ENCODE results near the gene HKDC1.
A peak's percentile ranks its signal among the peaks of the same experiment; 100 is the strongest.
"Not testable (repeated sequence)": the region's sequence is repeated elsewhere in the genome, so short reads cannot be mapped to it uniquely, and the experiment has no call there.

The HKDC1 gene

DNA sequence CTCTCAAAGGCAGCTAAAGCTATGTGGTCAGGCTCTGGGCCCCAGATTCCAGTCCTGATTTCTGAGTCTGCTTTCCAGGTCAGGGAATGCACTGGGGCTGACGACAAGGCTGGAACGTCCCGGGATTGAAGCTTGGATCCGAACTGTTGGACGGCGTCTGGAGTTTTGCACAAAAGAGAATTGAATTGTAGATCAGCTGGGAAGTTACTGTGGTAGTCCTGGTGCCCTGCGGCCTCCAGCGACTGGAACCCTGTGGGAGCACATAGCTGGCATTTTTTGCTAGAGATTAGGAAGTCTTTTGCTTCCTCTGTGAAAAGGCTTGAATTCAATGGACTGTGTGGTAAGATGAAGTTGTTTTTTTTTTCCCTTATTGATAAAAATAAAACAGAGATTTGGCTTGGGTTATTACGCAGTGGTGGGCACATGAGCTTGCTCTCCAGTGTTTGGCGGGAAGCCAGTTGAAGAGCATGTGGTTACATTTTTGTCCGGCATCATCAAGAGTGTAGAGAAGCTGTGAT, 58.4 kb downstream of the HKDC1 start, which contains the start of gene HK1:
TSS of gene HK1 (plus strand) at position 51 of the 518 bp plus-strand sequence.
- peak; percentile 49 for DNase-seq (ENCODE audit: low read depth)

DNA sequence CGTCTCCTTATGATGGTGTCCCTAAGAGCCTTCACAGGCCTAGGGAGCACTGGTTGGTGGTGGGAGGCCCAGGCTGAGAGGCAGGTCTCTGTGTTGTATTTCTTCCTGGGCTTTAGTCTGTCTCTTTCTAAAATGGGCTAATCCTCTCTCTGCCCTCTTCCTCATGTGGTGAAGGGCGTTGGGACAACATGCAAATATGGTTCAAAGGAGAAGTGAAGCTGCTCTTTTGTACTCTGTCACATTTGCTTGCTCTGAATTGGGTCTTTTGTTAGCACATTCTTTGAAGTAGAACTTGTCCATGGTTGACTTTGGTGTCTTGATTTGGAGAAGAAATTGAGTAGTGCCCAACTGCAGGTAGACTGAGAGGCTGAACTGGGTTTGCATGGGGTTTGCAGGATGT, 59.0 kb downstream of the HKDC1 start:
- no peak for DNase-seq (ENCODE audit: low read depth)

DNA sequence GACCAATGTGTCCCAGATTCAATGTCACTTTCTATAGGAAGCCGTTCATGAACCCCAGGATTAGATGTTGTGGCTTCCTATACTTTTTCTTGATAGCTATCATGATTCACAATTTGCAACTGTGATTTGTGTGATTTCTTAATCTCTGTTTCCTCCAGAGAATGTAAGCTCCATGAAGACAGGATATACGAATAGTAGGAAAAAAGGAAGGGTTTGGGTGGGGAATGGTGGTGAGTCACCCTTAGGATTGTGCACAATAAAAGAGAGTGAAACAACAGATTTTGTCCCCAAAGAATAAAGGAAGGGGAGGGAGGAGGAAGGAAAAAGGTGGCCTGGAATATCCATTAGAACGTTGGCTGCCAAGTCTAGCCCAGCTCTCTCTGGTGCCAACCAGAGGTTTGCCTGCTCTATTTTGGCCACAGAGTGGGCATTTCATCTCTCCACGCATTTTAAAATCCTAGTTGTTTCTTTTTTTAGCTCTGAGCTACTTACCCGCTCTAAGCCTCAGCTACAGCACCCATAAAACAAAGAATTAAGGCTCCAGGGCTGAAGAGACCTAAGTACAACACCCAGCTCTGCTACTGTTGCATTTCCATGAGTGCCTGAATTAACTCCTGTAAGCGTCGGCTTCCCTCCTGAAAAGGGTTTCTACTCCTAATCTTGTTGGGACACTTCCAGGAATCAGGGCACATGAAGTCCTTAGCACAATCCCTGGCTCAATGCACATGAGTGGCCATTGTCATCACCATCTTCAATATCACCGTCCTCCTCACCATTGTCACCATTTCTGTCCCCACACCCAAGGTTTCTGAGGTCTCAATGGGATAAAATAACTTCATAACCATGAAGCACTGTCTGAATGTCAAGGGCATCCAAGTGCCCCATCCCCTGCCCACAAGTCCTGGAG, 61.6 kb downstream of the HKDC1 start:
- no peak for DNase-seq (ENCODE audit: low read depth)

DNA sequence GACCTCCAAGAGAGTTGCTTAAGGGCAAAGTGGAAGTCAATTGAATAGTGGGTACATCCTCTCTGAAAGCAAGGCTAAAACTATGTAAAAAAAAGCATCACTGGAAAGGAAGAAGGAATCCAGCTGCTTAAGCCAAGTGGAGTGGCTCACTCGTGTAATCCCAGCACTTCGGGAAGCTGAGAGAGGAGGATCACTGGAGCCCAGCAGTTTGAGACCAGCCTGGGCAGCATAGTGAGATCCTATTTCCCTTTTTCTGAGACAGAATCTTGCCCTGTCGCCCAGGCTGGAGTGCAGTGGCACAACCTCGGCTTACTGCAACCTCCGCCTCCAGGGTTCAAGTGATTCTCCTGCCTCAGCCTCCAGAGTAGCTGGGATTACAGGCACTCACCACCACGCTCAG, 64.3 kb downstream of the HKDC1 start:
- not testable (repeated sequence) for DNase-seq (ENCODE audit: low read depth)

DNA sequence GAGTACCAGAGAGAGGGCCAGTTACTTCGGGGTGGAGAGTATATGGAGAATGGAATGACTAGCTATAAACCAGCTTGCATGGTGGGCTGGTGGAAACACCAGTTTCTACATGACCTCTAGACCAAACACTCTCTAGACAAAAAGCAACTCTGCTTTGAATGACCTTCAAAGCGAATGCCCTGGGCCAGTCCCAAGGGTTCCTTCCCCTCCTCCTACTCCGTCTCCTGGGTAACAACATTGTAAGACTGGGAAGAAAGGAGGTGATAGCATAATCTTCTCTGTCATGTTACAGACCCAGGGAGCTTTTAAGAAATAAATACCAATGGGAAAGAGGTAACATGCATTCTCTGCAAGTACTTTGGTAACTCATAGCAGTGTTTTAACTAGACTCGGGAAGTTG, 65.6 kb downstream of the HKDC1 start:
- no peak for DNase-seq (ENCODE audit: low read depth)

DNA sequence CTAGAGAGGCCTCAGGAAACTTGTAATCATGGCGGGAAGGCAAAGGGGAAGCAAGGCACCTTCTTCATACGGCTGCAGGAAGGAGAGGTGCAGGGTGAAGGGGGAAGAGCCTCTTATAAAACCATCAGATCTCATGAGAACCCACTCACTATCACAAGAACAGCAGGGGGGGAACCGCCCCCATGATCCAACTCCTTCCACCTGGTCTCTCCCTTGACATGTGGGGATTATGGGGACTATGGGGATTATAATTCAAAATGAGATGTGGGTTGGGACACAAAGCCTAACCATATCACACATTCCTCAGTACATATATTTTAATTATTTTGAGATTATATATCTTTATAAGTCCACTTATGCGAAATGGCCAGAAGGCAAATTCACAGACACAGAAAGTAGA, 67.0 kb downstream of the HKDC1 start:
- no peak for DNase-seq (ENCODE audit: low read depth)

DNA sequence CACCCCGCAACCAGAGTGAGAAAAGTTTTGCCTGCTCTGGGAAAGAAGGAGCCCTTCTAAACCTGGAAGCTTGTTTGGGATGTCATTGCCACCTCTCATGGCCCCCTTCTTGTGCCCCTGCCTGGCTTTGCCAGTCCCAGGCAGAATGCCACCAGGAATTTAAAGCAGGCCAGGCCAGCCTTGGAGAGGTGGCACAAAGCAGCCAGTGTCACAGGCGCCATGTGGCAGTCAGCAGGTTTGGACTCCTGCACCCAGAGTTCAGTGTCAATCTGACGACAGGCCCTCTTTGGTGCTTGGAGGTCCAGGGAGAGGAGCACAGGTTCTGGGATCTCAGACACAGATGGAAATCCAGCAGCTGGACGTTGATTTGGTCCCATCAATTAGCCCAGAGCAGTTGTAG, 70.9 kb downstream of the HKDC1 start:
- no peak for DNase-seq (ENCODE audit: low read depth)

DNA sequence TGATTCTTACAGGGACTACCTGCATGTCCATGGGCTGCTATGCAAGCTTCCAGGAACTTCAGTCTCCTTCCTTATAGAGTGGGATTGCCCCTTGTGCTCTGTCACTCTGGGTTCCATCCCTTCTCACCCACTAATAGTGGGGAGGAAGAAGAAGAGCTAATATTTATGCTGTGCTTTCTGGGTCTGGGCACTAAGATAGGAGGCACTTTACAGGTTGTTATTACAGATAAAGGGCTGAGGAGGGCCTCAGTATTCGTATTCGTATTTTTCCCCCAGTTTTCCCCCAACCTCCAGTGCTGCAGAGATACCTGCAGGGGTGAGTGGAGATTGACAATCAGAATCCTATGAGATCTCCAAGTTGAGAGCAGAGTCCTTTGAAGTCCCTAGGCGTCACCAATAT, 72.3 kb downstream of the HKDC1 start:
- no peak for DNase-seq (ENCODE audit: low read depth)

DNA sequence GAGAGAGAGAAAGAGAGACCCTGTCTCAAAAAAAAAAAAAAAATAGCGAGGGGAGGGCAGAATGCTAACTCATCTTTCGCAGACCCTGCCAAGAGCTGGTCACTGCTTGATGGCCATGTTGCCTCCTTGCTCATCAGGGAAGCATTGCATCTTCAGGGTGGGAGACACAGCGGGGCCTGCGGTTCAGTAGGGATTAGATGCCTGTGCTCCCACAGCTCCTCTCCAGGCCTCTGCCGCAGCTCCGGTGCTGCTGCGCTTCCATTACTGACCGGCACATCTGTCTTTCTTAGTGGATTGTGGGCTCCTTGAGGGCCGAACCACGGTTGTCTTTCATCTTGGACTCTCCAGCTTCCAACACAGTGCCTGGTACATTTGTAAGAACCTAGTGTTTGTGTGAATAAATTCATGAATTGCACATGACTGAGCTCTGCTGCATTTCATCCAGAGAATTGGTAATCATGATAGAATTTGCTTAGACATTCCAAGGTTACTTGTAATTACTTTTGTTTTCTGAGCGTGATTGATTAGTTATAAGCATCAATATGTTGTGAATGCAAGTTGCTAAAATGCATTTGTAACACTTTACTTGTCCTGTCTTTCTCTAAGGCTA, 75.0 kb downstream of the HKDC1 start:
- peak; percentile 22 for DNase-seq (ENCODE audit: low read depth)

DNA sequence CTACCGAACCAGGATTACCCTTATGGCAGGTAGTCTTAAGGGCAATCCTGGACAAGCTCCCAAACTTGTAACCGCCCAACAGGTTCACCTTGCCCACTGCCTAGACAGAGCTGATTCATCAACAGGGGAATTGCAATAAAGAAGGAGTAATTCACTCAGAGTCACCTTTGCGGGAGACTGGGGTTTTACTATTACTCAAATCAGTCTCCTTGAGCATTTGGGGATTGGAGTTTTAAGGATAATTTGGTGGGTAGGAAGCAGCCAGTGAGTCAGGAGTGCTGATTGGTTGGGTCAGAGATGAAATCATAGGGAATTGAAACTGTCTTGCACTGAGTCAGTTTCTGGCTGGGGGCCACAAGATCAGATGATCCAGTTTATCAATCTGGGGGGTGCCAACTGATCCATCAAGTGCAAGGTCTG, 83.5 kb downstream of the HKDC1 start:
- no peak for DNase-seq (ENCODE audit: low read depth)

DNA sequence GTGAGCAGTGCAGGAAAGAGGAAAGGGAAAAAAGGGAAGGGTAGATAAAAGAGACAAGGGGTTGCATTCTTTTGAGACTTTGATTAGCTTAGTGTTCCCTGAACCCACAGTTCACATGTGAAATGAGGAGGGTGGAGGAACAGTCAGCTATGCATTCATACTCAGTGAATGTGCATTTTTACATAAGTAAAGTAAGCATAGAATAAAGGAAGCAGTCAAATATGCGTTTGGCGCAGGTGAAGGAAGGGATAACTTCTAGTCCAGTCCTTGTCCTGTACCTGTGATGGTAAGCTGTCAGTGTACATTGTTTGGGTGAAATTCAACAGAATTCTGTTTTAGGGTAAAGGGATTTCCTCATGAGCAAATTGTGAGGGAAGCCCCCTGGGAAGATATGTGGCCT, 86.3 kb downstream of the HKDC1 start:
- no peak for DNase-seq (ENCODE audit: low read depth)

DNA sequence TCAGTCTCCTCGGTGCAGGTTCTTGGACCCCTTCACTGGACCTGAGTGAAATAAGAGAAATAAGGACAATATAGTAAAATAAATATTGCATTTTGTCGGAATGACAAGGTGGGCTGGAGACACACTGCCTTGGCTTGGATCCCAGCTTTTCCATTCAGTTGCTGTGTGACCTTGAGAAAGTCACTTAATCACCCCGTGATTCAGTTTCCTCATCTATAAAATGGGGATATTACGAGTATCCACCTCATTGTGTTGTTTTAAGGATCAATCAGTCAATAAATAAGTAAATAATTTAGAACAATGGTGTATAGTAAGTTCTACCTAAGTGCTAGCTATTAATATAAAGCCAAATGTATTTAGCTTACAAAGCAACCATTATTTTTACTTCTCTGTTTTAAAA, 87.3 kb downstream of the HKDC1 start:
- no peak for DNase-seq (ENCODE audit: low read depth)

DNA sequence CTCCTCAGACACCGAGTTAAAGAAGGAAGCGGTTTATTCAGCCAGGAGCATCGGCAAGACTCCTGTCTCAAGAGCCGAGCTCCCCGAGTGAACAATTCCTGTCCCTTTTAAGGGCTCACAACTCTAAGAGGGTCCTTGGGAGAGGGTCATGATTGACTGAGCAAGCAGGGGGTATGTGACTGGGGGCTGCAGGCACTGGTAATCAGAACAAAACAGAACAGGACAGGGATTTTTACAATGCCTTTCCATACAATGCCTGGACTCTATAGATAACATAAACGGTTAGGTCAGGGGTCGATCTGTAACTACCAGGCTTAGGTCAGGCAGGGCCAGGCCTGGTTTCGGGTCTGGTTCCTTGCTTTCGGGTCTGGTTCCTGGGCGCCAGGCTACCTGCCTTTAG, 88.2 kb downstream of the HKDC1 start:
- DNase-seq (ENCODE audit: low read depth): not testable (repeated sequence)

DNA sequence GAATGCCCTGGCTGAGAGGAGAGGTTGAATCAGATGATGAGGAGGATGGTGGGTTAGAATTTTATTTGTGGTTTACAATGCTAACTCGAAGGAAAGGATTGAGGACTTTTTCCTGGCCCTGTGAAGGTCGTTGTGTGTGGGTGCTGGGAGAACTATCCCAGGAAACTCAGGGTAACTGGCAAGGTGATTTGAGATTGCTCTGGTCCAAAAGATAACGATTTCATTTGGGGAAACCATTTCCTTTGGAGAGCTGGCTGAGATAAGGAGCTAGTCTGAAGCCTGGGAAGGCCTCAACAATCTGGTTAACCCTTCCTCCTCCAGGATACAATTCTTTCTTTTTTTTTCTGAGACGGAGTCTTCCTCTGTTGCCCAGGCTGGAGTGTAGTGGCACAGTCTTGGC, 91.2 kb downstream of the HKDC1 start:
- DNase-seq (ENCODE audit: low read depth): no peak

DNA sequence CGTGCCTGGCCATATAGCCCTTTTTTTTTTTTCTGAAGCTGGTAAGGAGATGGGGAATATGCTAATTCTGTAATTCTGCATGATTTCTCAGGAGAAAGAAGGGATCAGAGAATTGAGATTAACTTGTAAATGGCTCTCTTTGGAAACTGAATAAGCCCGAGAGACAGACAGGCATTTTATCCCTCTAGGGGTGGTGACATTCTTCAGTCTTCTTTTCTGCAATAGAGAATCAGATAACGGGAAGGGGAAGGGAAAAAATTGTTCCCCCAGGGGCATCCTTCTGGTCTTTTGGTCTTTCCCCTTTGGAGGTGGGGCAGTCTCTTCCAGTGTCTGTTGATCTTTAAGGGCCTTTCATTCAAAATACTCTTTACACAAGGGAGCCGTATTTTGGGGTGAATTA, 92.4 kb downstream of the HKDC1 start:
- DNase-seq (ENCODE audit: low read depth): no peak

DNA sequence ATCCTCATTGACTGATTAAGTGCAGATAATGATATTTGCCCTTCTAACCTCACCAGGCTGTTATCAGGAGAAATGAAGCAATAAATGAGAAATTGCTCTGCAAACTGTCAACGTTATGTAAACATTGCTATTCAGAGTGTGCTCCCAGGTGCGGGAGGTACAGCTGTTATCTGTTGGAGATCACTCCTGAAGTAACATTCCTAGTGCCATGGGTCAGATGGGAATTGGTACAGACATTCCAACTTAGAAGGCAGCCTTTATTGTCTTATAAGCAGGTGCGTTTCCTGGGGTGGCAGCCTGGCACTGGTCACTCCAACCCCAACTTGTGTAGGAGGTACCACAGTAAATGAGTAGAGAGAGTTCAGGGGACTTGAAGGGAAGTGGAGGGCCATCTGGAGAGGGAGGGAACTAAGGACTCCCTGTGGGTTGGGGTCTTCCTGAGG, 95.0 kb downstream of the HKDC1 start:
- DNase-seq (ENCODE audit: low read depth): no peak

DNA sequence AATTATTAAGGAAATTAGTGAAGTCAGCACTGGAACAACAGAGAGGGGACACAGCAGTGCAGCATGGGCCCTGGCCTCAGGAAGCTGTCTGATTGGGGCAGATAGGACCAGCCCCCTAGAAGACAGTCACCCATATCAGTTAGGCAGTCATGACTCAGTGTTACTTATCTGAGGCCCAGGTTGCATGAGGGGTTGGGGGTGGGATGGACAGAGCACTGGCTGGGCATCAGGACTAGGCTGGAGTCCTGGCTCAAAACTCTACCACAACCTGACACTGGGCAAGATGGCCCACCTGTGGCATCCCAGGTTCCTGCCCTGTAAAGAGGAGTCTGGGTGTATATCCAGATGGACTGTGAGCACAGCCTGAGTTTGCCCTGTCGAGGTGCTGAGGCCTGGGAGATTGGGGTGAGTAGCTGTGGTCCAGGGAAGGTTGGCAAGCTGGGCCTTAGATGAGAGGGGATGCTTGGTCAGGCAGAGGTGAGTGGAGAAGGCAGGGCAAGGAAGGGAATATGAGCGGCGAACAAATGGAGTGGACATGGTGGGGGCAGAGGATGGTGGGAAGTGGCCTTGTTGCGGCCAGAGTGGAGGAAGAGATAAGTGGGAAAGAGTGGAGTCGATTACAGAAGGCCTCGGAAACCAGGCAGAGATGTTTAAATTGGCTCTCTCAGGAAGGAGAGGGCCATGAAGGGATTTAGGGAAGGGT, 95.6 kb downstream of the HKDC1 start:
- peak; percentile 42 for DNase-seq (ENCODE audit: low read depth)

DNA sequence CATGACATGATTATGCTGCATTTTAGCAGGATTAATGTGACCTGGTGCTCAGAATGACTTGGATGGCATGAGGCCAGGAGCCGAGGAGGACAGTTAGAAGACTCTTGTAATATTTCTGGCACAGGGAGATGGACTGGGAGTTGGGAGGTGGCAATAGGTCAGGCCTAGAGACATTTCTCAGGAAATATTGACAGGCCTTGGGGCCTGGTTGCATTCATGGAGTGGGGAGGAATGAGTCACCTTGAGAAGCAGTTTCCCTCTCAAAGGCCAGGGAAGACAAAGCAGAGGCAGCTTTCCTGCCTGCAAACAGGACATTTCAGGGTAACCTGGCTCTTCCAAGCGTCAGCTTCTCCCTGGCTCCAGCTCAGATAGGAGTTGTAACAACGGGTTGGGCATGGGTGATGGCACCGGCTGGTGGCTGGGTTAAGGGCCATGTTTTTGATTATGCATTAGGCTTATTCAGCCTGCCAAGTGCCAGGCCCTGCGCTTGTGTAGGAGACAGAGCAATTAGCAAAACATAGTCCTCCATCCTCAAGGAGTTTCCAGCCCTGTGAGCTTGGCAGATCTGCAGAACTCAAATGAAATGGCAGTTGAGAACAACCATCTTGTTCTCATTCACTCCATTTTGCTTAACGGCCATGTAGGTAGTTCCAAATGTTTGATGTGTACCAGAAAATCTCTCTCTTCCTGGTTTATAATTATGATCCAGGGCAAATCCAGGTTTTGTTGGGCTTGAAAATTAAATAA, 96.4 kb downstream of the HKDC1 start:
- peak; percentile 31 for DNase-seq (ENCODE audit: low read depth)

All from amniotic epithelial cell (primary cell).